ENCODE results near the gene ENTPD1.
"Not testable (repeated sequence)": the region's sequence is repeated elsewhere in the genome, so short reads cannot be mapped to it uniquely, and the experiment has no call there.

ENTPD1 gene

GRCh38 chr10:95860166-95860940 is 104.4 kb downstream of the ENTPD1 start:
- DNase-seq (ENCODE audit: low read depth in 3 of 3, low spot score in 1 of 3) = no peak

- no peak for DNase-seq (ENCODE audit: low read depth in 3 of 3, low spot score in 1 of 3)
Observed at GRCh38 chr10:95861386-95861785, 105.4 kb downstream of the ENTPD1 start.

- DNase-seq (ENCODE audit: low read depth in 3 of 3, low spot score in 1 of 3) = no peak
Observed at GRCh38 chr10:95864906-95865813, 109.2 kb downstream of the ENTPD1 start.

- DNase-seq (ENCODE audit: low read depth in 3 of 3, low spot score in 1 of 3) = no peak
Observed at GRCh38 chr10:95865814-95866466, 110.0 kb downstream of the ENTPD1 start.

GRCh38 chr10:95866467-95866842 is 110.5 kb downstream of the ENTPD1 start:
- no peak for DNase-seq (ENCODE audit: low read depth in 3 of 3, low spot score in 1 of 3)

GRCh38 chr10:95867866-95868265 is 111.9 kb downstream of the ENTPD1 start:
- DNase-seq (ENCODE audit: low read depth in 3 of 3, low spot score in 1 of 3) = no peak

GRCh38 chr10:95872158-95872711 is 116.3 kb downstream of the ENTPD1 start:
- no peak for DNase-seq (ENCODE audit: low read depth in 3 of 3, low spot score in 1 of 3)

- DNase-seq (ENCODE audit: low read depth in 3 of 3, low spot score in 1 of 3) = no peak
Observed at GRCh38 chr10:95873139-95873538, 117.2 kb downstream of the ENTPD1 start.

- no peak for DNase-seq (ENCODE audit: low read depth in 3 of 3, low spot score in 1 of 3)
Observed at GRCh38 chr10:95873651-95874050, 117.7 kb downstream of the ENTPD1 start.

- not testable (repeated sequence) for DNase-seq (ENCODE audit: low read depth in 3 of 3, low spot score in 1 of 3)
Observed at GRCh38 chr10:95874783-95875182, 118.8 kb downstream of the ENTPD1 start.

GRCh38 chr10:95876756-95877155 is 120.8 kb downstream of the ENTPD1 start:
- DNase-seq (ENCODE audit: low read depth in 3 of 3, low spot score in 1 of 3) = no peak

GRCh38 chr10:95877881-95878280 is 121.9 kb downstream of the ENTPD1 start:
- no peak for DNase-seq (ENCODE audit: low read depth in 3 of 3, low spot score in 1 of 3)

GRCh38 chr10:95880704-95881103 is 124.7 kb downstream of the ENTPD1 start:
- DNase-seq (ENCODE audit: low read depth in 3 of 3, low spot score in 1 of 3) = no peak

GRCh38 chr10:95881316-95881715 is 125.4 kb downstream of the ENTPD1 start:
- no peak for DNase-seq (ENCODE audit: low read depth in 3 of 3, low spot score in 1 of 3)

- DNase-seq (ENCODE audit: low read depth in 3 of 3, low spot score in 1 of 3) = no peak
Observed at GRCh38 chr10:95889830-95890229, 133.9 kb downstream of the ENTPD1 start.

GRCh38 chr10:95896071-95896850 is 140.3 kb downstream of the ENTPD1 start:
- DNase-seq (ENCODE audit: low read depth in 3 of 3, low spot score in 1 of 3) = no peak

GRCh38 chr10:95905897-95906580 is 150.1 kb downstream of the ENTPD1 start:
- DNase-seq (ENCODE audit: low read depth in 3 of 3, low spot score in 1 of 3) = not testable (repeated sequence)

- DNase-seq (ENCODE audit: low read depth in 3 of 3, low spot score in 1 of 3) = no peak
Observed at GRCh38 chr10:95906677-95907455, 150.9 kb downstream of the ENTPD1 start.

Data from stimulated activated CD4-positive, alpha-beta T cell treated with anti-CD3 and anti-CD28 coated beads, TNF-alpha, amount 100 ng/mL, for 1 hour (primary cell).